Stimulated activated CD4-positive, alpha-beta T cell treated with anti-CD3 and anti-CD28 coated beads, Interleukin-2, amount 100 ng/mL, for 48 hours (primary cell): ENCODE data around the gene PODXL2.
A peak's percentile ranks its signal among the peaks of the same experiment; 100 is the strongest.

Source experiments
- DNase-seq, 2 donors: peaks; one replicate each; pipeline ENCODE4 v3.0.0-alpha.2; 2020

Gene PODXL2

GRCh38 chr3:127656906-127657305 lies 27.9 kb downstream of the PODXL2 start:
- no peak for DNase-seq

GRCh38 chr3:127658234-127658633 lies 29.2 kb downstream of the PODXL2 start:
- no peak for DNase-seq

DNA sequence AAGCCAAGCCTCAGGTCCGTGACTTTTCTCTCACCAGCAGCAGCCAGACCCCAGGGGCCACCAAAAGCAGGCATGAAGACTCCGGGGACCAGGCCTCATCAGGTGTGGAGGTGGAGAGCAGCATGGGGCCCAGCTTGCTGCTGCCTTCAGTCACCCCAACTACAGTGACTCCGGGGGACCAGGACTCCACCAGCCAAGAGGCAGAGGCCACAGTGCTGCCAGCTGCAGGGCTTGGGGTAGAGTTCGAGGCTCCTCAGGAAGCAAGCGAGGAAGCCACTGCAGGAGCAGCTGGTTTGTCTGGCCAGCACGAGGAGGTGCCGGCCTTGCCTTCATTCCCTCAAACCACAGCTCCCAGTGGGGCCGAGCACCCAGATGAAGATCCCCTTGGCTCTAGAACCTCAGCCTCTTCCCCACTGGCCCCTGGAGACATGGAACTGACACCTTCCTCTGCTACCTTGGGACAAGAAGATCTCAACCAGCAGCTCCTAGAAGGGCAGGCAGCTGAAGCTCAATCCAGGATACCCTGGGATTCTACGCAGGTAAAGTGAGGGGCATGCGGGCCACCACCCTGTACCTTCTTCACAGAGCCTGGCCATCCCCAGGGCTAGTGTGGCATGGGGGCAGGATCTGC lies 31.8 kb downstream of the PODXL2 start:
- DNase-seq, result no peak

- DNase-seq, result no peak
These were observed 32.6 kb downstream of the PODXL2 start for GRCh38 chr3:127661600-127661999.

DNA sequence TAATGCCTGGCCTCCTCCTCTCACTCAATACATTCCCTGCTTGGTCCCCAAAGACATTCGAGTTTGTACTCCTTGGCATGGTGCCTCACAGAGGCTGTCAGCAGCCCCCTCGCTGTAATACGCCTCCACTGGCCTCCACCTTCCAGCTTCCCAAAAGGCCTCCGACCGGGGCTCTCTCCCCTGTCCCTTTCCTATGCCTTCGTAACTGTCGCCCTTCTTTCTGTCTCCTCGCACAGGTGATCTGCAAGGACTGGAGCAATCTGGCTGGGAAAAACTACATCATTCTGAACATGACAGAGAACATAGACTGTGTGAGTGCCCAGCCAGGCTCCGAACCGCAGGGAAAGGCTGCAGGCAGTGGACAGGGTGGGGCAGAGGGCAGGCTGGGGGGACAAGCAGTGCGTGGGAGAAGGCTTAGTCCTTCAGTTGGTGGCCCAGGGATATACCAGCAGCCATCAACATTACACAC lies 33.0 kb downstream of the PODXL2 start:
- DNase-seq, result no peak

- no peak for DNase-seq
These were observed 34.2 kb downstream of the PODXL2 start for GRCh38 chr3:127663151-127663550.

DNA sequence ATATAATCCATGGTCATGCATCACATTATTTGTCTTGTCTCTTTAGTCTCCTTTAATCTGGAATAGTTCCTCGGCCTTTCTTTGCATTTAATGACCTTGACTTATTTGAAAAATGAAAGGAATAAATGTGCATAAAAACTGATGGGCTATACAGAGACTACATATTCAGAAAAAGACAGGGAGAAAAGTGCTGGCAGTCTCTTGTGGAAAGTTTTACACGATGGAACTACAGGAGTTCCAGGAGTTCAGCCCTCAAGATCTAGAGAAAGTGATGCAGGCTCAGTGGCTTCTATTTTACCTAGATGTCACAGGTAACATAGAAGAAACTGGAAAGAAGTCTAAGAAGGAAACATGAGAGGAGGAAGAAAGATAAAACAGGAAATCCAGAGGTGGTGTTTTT lies 36.2 kb downstream of the PODXL2 start:
- DNase-seq, result no peak

GRCh38 chr3:127665586-127665985 lies 36.6 kb downstream of the PODXL2 start:
- no peak for DNase-seq

GRCh38 chr3:127666676-127667075 lies 37.7 kb downstream of the PODXL2 start:
- DNase-seq, result no peak

DNA sequence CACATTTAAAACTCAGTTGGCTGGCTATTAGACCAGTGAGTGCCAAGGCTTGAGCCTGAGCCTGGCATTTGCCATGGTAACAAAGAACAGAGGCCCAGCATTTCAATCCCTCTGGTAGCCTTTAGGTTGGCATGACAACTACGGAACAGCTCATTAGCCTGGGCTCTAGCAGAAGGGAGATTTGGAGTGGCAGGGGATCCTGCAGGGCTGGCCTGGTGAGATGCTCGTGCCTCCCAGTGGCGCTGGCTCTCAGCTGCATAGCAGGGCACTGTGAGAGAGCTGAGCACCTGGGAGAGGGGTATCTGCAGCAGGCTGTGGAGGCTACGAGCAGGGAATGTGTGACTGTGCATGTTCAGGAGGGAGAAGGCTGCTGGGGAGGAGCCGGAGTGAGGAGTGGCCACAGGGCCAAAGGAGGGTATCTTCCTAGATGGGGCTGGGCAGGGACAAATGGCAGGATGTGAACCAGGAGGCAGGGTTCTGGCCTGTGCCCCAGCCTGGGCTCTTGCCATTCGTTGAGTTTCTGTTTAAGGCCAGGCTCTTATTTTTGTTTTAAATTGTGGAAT lies 38.2 kb downstream of the PODXL2 start:
- no peak for DNase-seq

GRCh38 chr3:127668906-127669305 lies 39.9 kb downstream of the PODXL2 start:
- DNase-seq, result no peak

DNA sequence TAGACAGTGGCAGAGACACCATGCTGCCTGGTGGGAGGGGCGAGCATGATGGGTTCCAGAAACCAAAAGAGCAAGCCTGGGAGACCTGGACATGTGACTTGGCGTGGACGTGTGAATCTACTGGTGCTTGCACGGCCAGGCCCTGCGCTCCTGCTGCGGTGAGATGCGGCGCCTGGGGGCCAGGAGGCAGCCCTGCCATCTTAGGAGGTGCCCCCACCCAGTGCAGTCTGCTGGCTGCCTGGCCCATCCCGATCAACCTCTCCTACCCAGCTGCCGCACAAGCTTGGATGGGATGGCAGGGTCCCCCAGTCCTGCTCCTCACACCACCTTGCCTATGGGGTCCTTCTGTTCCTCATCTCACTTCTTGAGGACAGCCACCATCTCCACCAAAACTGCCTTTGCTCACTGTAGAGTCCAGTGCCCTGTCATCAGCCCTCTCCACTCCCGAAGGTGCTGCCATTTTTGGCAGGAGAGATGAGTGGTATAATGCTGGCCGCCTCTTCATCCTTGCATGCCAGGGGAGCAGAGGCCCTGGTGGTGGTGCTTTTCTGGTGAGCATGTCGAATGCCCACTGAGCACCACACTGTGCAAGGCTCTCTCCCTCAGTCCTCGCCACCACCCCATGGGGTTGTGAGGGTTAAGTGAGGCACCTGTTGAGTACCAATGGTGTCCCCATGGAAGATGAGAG lies 40.7 kb downstream of the PODXL2 start:
- DNase-seq, result no peak

- DNase-seq, result no peak
These were observed 41.2 kb downstream of the PODXL2 start for GRCh38 chr3:127670229-127670559.

GRCh38 chr3:127670761-127671522 lies 42.0 kb downstream of the PODXL2 start:
- DNase-seq, result no peak

GRCh38 chr3:127671523-127672428 lies 42.8 kb downstream of the PODXL2 start:
- peak in 1 of 2 donors; percentile 28 for DNase-seq

DNA sequence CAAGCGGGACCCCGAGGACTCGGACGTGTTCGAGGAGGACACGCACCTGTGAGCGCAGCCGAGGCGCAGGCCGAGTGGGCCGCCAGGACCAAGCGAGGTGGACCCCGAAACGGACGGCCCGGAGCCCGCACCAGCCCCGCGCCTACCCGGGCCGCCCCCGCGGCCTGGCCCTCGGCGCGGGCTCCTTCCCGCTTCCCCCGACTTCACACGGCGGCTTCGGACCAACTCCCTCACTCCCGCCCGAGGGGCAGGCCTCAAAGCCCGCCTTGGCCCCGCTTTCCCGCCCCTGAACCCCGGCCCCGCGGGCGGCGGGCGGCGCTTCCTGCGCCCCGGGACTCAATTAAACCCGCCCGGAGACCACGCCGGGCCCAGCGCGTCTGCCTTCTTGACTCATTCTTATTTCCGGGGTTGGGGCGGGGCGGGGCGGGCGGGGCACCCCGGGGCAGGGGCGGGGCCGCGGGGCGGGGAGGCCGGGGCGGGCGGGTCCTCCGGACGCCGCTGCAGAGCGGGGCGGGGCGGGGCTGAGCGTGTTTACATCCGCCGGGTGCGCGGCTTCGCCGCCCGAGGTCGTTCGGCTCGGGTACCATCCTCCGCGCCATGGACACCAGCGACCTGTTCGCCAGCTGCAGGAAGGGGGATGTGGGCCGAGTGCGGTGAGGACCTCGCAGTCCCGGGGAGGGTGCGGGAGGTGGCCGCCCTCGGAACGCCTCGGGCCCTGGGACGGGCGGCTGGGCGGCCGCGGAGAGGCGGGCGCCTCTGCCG lies 43.6 kb downstream of the PODXL2 start, which contains the start of gene ABTB1:
Gene ABTB1, plus strand, starts transcription at position 524 of the 762 bp plus-strand sequence. Its CDS starts 74 bp downstream, at position 598.
- DNase-seq, result peak; percentile 78 to 79

DNA sequence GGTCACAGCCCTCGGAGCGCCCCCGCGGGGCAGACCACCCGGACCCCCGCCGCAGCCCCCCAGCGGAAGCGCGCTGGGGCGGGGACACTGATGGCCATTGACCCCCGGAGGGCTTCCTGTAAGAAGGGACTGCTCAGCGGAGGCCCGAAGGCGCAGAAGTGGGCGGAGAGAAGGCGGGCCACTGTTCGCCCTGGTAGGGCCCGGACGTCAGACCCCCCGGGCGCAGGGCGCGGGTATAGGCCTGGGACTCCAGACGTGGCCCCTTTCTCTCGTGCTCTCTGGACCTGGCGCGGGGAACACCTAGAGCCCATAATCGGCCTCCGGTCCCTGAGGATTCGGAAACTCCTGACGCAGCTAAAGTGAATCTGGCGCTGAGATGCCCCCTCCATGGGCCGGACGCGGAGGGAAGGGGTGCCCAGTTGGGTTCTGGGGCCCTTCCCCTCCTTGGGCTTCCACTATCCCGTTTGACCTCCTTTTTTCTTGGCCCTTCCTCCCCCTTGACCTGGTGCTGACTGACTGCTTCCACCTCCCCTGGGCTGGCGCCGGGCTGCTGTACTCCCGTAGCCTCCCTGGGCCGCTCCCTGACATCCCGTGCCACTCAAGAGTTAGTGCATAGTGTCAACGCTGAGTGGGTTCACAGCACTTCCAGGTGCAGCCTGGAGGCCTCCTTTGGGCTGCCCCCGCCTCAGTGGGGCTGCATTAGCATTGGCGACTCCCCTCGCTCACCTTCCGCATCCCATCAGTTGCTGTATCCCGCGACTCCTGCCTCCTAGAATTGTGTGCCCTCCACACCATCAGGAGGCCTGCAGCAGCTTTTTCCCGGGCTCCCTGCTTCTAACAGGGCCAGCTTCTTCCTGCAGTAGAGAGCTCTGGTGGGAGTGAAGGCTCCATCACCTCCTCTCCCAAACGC lies 44.5 kb downstream of the PODXL2 start:
- peak in 1 of 2 donors; percentile 36 for DNase-seq

- DNase-seq, result no peak
These were observed 45.2 kb downstream of the PODXL2 start for GRCh38 chr3:127674101-127674721.

- no peak for DNase-seq
These were observed 45.8 kb downstream of the PODXL2 start for GRCh38 chr3:127674790-127675189.
